Activated CD8-positive, alpha-beta T cell treated with anti-CD3 and anti-CD28 coated beads, Interleukin-2, amount 10 ng/mL, durations not matched to agents 7 days and 5 days (primary cell): ENCODE results near the gene PCDHB2. TPM values are rescaled to one million over a fixed set of nuclear protein-coding genes. Genes with fewer than 3 reads are reported as not detected.
"Not testable (repeated sequence)": the region's sequence is repeated elsewhere in the genome, so short reads cannot be mapped to it uniquely, and the experiment has no call there.

Source experiments
- ATAC-seq: fragments of 150-1000 bp; cut with Tn5 transposase; one replicate; pipeline ENCODE4 v1.10.0; 2021; ENCODE audit warnings: moderate library complexity
- CTCF ChIA-PET: fragments of 350-600 bp; sonication (Branson Sonifier 250); formaldehyde crosslinking; loops from one replicate; lab custom pipeline; 2021; ENCODE audit warnings: antibody characterized with exemption; lab: Charles Lee
- POLR2A ChIA-PET: fragments of 350-600 bp; sonication (Branson Sonifier 250); formaldehyde crosslinking; loops from one replicate; lab custom pipeline; 2021; ENCODE audit warnings: antibody characterized with exemption; lab: Charles Lee
- DNase-seq: peaks from one replicate; pipeline ENCODE4 v3.0.0-alpha.2; 2020
- H3K27ac Mint-ChIP-seq: one replicate; pipeline ENCODE4 v1.8.0; 2021; ENCODE audit warnings: mild to moderate bottlenecking, mixed read lengths
- H3K27me3 Mint-ChIP-seq: one replicate; pipeline ENCODE4 v1.8.0; 2021; ENCODE audit warnings: low read depth, mixed read lengths
- H3K36me3 Mint-ChIP-seq: one replicate; pipeline ENCODE4 v1.8.0; 2021; ENCODE audit warnings: low read depth, mixed read lengths
- H3K4me1 Mint-ChIP-seq: one replicate; pipeline ENCODE4 v1.8.0; 2021; ENCODE audit warnings: low read depth, mixed read lengths
- H3K4me3 Mint-ChIP-seq: one replicate; pipeline ENCODE4 v1.8.0; 2021; ENCODE audit warnings: mild to moderate bottlenecking, mixed read lengths
- H3K9me3 Mint-ChIP-seq: one replicate; pipeline ENCODE4 v1.8.0; 2022; ENCODE audit warnings: mixed read lengths; ENCODE audit not compliant: insufficient read depth
- total RNA-seq, 2 experiments: library from RNA; stranded (reverse); gene quantifications; one replicate each; pipeline ENCODE4 v1.2.3, GENCODE V29; 2021

PCDHB2 gene
- total RNA-seq, result not detected

DNA sequence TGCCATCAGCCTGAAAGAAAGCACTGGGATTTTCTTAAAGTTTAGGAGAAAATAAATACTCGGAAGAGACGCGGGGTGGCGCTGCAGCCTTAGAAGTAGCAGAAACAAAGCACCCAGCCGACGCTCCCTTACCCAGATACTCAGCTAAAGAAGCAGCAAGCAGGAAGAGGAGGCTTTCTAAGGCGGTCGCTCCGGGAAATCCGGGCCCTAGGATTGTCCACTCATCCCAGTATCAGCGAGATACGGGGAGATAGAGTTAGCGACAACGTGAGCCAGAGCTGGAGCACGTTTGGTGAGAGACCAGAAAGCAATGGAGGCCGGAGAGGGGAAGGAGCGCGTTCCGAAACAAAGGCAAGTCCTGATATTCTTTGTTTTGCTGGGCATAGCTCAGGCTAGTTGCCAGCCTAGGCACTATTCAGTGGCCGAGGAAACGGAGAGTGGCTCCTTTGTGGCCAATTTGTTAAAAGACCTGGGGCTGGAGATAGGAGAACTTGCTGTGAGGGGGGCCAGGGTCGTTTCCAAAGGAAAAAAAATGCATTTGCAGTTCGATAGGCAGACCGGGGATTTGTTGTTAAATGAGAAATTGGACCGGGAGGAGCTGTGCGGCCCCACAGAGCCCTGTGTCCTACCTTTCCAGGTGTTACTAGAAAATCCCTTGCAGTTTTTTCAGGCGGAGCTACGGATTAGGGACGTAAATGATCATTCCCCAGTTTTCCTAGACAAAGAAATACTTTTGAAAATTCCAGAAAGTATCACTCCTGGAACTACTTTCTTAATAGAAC is at the start of gene PCDHB2:
PCDHB2 (plus strand) TSS at position 135 of the 782 bp plus-strand sequence; CDS start at position 311, 176 bp downstream.
- DNase-seq (no peak), ATAC-seq (no peak)
- Mint-ChIP-seq H3K4me3 (no peak within 1 kb of the TSS), H3K36me3 (no peaks in the 10 kb centered on the region), H3K27ac (no peak within 1 kb of the TSS), H3K9me3 (peaks cover 5% of the 10 kb centered on the region), H3K27me3 (peaks cover 9% of the 10 kb centered on the region), H3K4me1 (no peaks in the 10 kb centered on the region)
- ChIA-PET CTCF (no interaction called here), POLR2A (no interaction called here)

- CTCF ChIA-PET, result no interaction called here
- POLR2A ChIA-PET, result no interaction called here
- peaks cover 4% of the 10 kb centered on the region for H3K36me3 Mint-ChIP-seq
Observed at GRCh38 chr5:141050622-141051520, 43.5 kb upstream of the PCDHB2 start, which contains the start of gene PCDHB1. PCDHB1 (plus strand) TSS chr5:141051374; CDS start chr5:141051471, 97 bp downstream.

DNA sequence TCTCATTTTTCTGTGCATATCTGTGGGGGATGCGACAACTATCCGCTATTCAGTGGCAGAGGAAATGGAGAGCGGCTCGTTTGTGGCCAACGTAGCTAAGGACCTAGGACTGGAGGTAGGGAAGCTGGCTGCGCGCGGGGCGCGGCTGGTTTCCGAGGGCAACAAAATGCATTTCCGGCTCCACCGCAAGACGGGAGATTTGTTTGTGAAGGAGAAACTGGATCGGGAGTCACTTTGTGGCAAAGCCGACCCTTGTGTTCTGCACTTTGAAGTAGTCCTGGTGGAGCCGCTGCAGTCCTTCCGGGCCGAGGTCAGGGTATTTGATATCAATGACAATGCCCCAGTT is 42.9 kb upstream of the PCDHB2 start:
- Mint-ChIP-seq H3K4me1 (no peaks in the 10 kb centered on the region), H3K4me3 (no peak overlapping the region), H3K27me3 (peaks cover 4% of the 10 kb centered on the region), H3K36me3 (peaks cover 4% of the 10 kb centered on the region), H3K9me3 (peaks cover 6% of the 10 kb centered on the region), H3K27ac (no peak overlapping the region)
- POLR2A ChIA-PET, result no interaction called here
- ATAC-seq, result no peak
- CTCF ChIA-PET, result no interaction called here
- DNase-seq, result no peak

More at GRCh38 chr5:141050622-141051520, 43.5 kb upstream of the PCDHB2 start, which contains the start of gene PCDHB1:
- ATAC-seq (no peak), DNase-seq (no peak)
- Mint-ChIP-seq H3K9me3 (peaks cover 6% of the 10 kb centered on the region), H3K27ac (no peak within 1 kb of the TSS), H3K4me1 (no peaks in the 10 kb centered on the region), H3K4me3 (no peak within 1 kb of the TSS), H3K27me3 (peaks cover 4% of the 10 kb centered on the region)

DNA sequence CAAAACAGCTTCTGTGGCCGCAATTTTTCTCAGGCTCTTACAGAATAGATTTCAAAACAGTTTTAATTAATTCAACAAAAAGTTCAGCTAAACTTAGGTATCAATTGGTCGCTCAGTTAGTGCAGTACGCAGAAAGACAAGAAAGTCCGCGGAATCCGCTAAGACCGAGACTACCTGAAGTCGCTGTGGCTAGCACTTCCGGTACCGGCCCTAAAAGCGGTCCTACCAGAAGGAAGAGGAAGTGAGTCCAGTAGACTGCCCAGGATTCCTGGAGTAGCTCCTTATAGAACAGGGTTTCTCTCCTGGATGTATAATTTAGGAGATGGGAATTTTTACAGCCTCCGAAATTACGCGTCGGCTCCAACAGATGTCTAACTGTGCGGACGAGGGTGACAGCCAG is 16.6 kb upstream of the PCDHB2 start:
- ChIA-PET POLR2A (no interaction called here), CTCF (no interaction called here)
- Mint-ChIP-seq H3K4me1 (no peaks in the 10 kb centered on the region), H3K36me3 (no peaks in the 10 kb centered on the region), H3K27me3 (no peaks in the 10 kb centered on the region), H3K27ac (no peak overlapping the region), H3K4me3 (no peak overlapping the region), H3K9me3 (peaks cover 6% of the 10 kb centered on the region)
- DNase-seq (no peak), ATAC-seq (no peak)

GRCh38 chr5:141082228-141082627 is 12.2 kb upstream of the PCDHB2 start:
- Mint-ChIP-seq H3K27ac (no peak overlapping the region), H3K27me3 (no peaks in the 10 kb centered on the region), H3K4me3 (no peak overlapping the region), H3K9me3 (no peaks in the 10 kb centered on the region), H3K36me3 (no peaks in the 10 kb centered on the region), H3K4me1 (peaks cover 4% of the 10 kb centered on the region)
- no peak for DNase-seq
- POLR2A ChIA-PET, result no interaction called here
- CTCF ChIA-PET, result no interaction called here
- ATAC-seq, result no peak

- POLR2A ChIA-PET, result no interaction called here
- CTCF ChIA-PET, result interaction anchor here (1.0 kb wide), 1 partner anchor 103 kb away, joined by 3 read pairs; the partner anchor contains the start of gene PCDHB9
- ATAC-seq (no peak), DNase-seq (peak; percentile 49)
- Mint-ChIP-seq H3K27ac (no peak overlapping the region), H3K27me3 (no peaks in the 10 kb centered on the region), H3K9me3 (no peaks in the 10 kb centered on the region), H3K4me3 (peak overlapping the region; percentile 71), H3K4me1 (peaks cover 4% of the 10 kb centered on the region), H3K36me3 (no peaks in the 10 kb centered on the region)
Observed at GRCh38 chr5:141084487-141084989, 9.9 kb upstream of the PCDHB2 start.

DNA sequence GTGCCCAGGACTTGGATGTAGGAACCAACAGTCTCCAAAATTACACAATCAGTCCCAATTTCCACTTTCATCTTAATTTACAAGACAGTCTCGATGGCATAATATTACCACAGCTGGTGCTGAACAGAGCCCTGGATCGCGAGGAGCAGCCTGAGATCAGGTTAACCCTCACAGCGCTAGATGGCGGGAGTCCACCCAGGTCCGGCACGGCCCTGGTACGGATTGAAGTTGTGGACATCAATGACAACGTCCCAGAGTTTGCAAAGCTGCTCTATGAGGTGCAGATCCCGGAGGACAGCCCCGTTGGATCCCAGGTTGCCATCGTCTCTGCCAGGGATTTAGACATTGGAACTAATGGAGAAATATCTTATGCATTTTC is 837 bp downstream of the PCDHB2 start:
- no peak overlapping the region for H3K4me3 Mint-ChIP-seq
- POLR2A ChIA-PET, result no interaction called here
- CTCF ChIA-PET, result no interaction called here
- H3K27me3 Mint-ChIP-seq, result peaks cover 11% of the 10 kb centered on the region
- H3K27ac Mint-ChIP-seq, result no peak overlapping the region
- no peaks in the 10 kb centered on the region for H3K36me3 Mint-ChIP-seq
- no peaks in the 10 kb centered on the region for H3K4me1 Mint-ChIP-seq
- no peak for DNase-seq
- no peak for ATAC-seq
- peaks cover 10% of the 10 kb centered on the region for H3K9me3 Mint-ChIP-seq

GRCh38 chr5:141096181-141096580 is 1.8 kb downstream of the PCDHB2 start:
- POLR2A ChIA-PET, CTCF ChIA-PET, H3K4me1 Mint-ChIP-seq, DNase-seq, ATAC-seq, H3K27ac Mint-ChIP-seq, H3K36me3 Mint-ChIP-seq, H3K4me3 Mint-ChIP-seq: not testable (repeated sequence)
- Mint-ChIP-seq H3K9me3 (peaks cover 19% of the 10 kb centered on the region), H3K27me3 (peaks cover 13% of the 10 kb centered on the region)

DNA sequence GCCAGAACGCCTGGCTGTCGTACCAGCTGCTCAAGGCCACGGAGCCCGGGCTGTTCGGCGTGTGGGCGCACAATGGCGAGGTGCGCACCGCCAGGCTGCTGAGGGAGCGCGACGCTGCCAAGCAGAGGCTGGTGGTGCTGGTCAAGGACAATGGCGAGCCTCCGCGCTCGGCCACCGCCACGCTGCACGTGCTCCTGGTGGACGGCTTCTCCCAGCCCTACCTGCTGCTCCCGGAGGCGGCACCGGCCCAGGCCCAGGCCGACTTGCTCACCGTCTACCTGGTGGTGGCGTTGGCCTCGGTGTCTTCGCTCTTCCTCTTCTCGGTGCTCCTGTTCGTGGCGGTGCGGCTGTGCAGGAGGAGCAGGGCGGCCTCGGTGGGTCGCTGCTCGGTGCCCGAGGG is 2.2 kb downstream of the PCDHB2 start:
- H3K4me1 Mint-ChIP-seq, ATAC-seq, DNase-seq, POLR2A ChIA-PET, H3K36me3 Mint-ChIP-seq, CTCF ChIA-PET, H3K4me3 Mint-ChIP-seq, H3K27ac Mint-ChIP-seq: not testable (repeated sequence)
- H3K27me3 Mint-ChIP-seq, result peaks cover 13% of the 10 kb centered on the region
- H3K9me3 Mint-ChIP-seq, result peaks cover 23% of the 10 kb centered on the region

- DNase-seq (peak; percentile 39), ATAC-seq (no peak)
- POLR2A ChIA-PET, result no interaction called here
- CTCF ChIA-PET, result no interaction called here
- H3K27me3 Mint-ChIP-seq, result peaks cover 10% of the 10 kb centered on the region
- H3K9me3 Mint-ChIP-seq, result peaks cover 28% of the 10 kb centered on the region
- no peak within 1 kb of the TSS for H3K27ac Mint-ChIP-seq
- no peaks in the 10 kb centered on the region for H3K4me1 Mint-ChIP-seq
- no peak within 1 kb of the TSS for H3K4me3 Mint-ChIP-seq
- peaks cover 1% of the 10 kb centered on the region for H3K36me3 Mint-ChIP-seq
Observed at GRCh38 chr5:141100243-141100805, 5.9 kb downstream of the PCDHB2 start, which contains the start of gene PCDHB3. PCDHB3 (plus strand) TSS chr5:141100473; CDS start chr5:141100650, 177 bp downstream.

DNA sequence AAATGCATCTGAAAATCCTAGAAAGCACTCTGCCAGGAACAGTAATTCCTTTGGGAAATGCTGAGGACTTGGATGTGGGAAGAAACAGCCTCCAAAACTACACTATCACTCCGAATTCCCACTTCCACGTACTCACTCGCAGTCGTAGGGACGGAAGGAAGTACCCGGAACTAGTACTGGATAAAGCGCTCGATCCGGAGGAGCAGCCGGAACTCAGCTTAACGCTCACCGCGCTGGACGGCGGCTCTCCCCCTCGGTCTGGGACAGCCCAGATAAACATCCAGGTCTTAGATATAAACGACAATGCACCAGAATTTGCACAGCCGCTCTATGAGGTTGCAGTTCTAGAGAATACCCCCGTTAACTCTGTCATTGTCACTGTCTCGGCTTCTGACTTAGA is 6.6 kb downstream of the PCDHB2 start:
- no peak for DNase-seq
- POLR2A ChIA-PET, result no interaction called here
- Mint-ChIP-seq H3K4me1 (no peaks in the 10 kb centered on the region), H3K27ac (no peak overlapping the region), H3K4me3 (no peak overlapping the region), H3K27me3 (peaks cover 3% of the 10 kb centered on the region), H3K36me3 (peaks cover 1% of the 10 kb centered on the region), H3K9me3 (peaks cover 28% of the 10 kb centered on the region)
- CTCF ChIA-PET, result no interaction called here
- ATAC-seq, result no peak
